ENCODE results near the gene TUBGCP2.

DNA sequence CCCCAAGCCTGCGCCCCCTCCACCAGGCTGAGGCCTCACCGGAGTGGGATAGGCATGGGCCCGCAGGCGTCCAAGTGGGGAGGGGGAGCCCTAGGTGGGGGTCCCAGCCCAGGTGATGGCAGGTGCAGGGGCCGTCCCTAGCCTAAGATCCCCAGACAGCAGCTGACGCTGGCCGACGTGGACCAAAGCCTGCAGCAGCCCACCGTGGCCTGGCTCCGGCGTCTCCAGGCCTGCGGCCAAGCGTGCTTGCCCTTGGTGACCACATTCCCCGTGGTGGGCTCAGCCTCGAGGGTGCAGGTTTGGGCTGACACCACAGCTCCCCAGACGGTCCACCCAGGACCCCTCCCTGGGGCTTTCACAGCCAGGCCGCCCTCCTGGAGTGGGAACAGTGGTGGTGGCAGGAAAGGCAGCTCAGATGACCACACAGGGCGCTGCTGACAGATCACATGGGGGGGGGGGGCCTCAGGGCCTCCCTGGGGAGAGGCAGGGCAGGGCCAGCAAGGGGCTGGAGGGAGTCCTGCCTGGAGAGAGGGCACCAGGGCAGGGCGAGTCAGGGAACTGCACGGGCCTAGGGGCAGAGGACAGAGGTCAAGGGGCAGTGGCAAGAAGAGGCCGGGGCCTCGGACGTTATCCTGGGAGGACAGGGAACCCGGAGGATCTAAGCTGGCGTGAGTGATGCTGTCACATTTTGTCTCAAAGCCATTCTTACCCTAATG is 31.2 kb downstream of the TUBGCP2 start:
- TF ChIP-seq EZH2phosphoT487 (IDR thresholded peaks at IDR 0.05; ENCODE audit: insufficient read depth, low read depth) (no peak), EZH2 (IDR thresholded peaks at IDR 0.05; ENCODE audit: insufficient read depth, poor library complexity, severe bottlenecking) (no peak)

Data from GM23248 (cell line).